PC-9 (cell line): ENCODE measurements around the gene CMSS1. TPM values are rescaled to one million over a fixed set of nuclear protein-coding genes. Genes with fewer than 3 reads are reported as not detected.

Experiments used
- BruUV-seq: library from RNA; stranded (reverse); fragments of 400-500 nt; replicated peaks from 2 replicates; lab custom pipeline; 2021; lab: Mats Ljungman, UMichigan
- CTCF ChIA-PET: fragments of 300-600 bp; sonication (Branson Sonifier 250); formaldehyde crosslinking; loops from one replicate; lab custom pipeline; 2022; ENCODE audit warnings: antibody characterized with exemption; lab: Charles Lee
- POLR2A ChIA-PET: fragments of 300-600 bp; sonication (Branson Sonifier 250); formaldehyde crosslinking; loops from one replicate; lab custom pipeline; 2022; ENCODE audit warnings: antibody characterized with exemption; ENCODE audit not compliant: unreplicated experiment; lab: Charles Lee
- DNase-seq, 2 experiments: peaks; one replicate each; pipeline versions ENCODE4 v3.0.0 to v3.0.0-alpha.2; 2015 to 2022; ENCODE audit warnings: mixed read lengths in 1 of 2
- H2AFZ ChIP-seq: fragments of 200-600 bp; sonication (generic); 2 replicates; pipeline ENCODE4 v1.8.1; 2017; ENCODE audit warnings: antibody characterized with exemption
- H3F3A ChIP-seq: fragments of 200-600 bp; sonication (generic); 2 replicates; pipeline ENCODE4 v1.8.1; 2017; ENCODE audit warnings: antibody characterized with exemption, mild to moderate bottlenecking, low read depth; ENCODE audit not compliant: insufficient read depth
- H3K27ac ChIP-seq: fragments of 200-600 bp; sonication (generic); 2 replicates; pipeline ENCODE4 v1.6.1; 2016; ENCODE audit warnings: mixed run types
- H3K27me3 ChIP-seq: fragments of 200-600 bp; sonication (generic); 2 replicates; pipeline ENCODE4 v1.6.1; 2016; ENCODE audit warnings: low read depth, mixed run types; ENCODE audit not compliant: insufficient read depth
- H3K36me3 ChIP-seq: fragments of 200-600 bp; sonication (generic); 2 replicates; pipeline ENCODE4 v1.6.1; 2016; ENCODE audit warnings: low read depth, mixed run types
- H3K4me1 ChIP-seq: fragments of 200-600 bp; sonication (generic); replicated peaks from 2 replicates; pipeline ENCODE4 v1.6.1; 2016; ENCODE audit warnings: mixed run types; ENCODE audit not compliant: insufficient read depth
- H3K4me2 ChIP-seq: fragments of 200-600 bp; sonication (generic); 2 replicates; pipeline ENCODE4 v1.6.1; 2017; ENCODE audit warnings: mixed run types
- H3K4me3 ChIP-seq: fragments of 200-600 bp; sonication (generic); 2 replicates; pipeline ENCODE4 v1.6.1; 2016; ENCODE audit warnings: mixed run types
- H3K79me2 ChIP-seq: fragments of 200-600 bp; sonication (generic); 2 replicates; pipeline ENCODE4 v1.6.1; 2017; ENCODE audit warnings: low read depth, mixed run types
- H3K9me2 ChIP-seq: fragments of 200-600 bp; sonication (generic); 2 replicates; pipeline ENCODE4 v1.8.1; 2017; ENCODE audit warnings: mild to moderate bottlenecking; ENCODE audit not compliant: insufficient read depth
- H3K9me3 ChIP-seq: fragments of 200-600 bp; sonication (generic); 2 replicates; pipeline ENCODE4 v1.8.1; 2016; ENCODE audit warnings: low read depth; ENCODE audit not compliant: insufficient read depth
- H4K20me1 ChIP-seq: fragments of 200-600 bp; sonication (generic); 2 replicates; pipeline ENCODE4 v1.8.1; 2017; ENCODE audit not compliant: insufficient read depth
- EZH2 ChIP-seq: fragments of 200-600 bp; sonication (generic); IDR thresholded peaks from 2 replicates; pipeline ENCODE4 v1.8.0; 2017; ENCODE audit warnings: antibody characterized with exemption, low read depth
- intact Hi-C: fragments of 100-400 bp; cut with micrococcal nuclease; formaldehyde crosslinking; loops from one replicate; pipeline ENCODE4 v1.10.0; 2022; ENCODE audit not compliant: unreplicated experiment
- total RNA-seq: library from RNA; stranded (reverse); gene quantifications from 2 replicates; pipeline ENCODE4 v1.2.3, GENCODE V29; 2021
- TF ChIP-seq, protein P1 (sequence below): fragments of 200-600 bp; sonication (generic); conservative IDR thresholded peaks from 2 replicates; pipeline ENCODE4 v1.6.1; 2017; ENCODE audit warnings: mixed run types, antibody characterized with exemption, mild to moderate bottlenecking, moderate library complexity

Gene CMSS1
- total RNA-seq, 1 experiment from 2014 or later, result 98.9 TPM

DNA sequence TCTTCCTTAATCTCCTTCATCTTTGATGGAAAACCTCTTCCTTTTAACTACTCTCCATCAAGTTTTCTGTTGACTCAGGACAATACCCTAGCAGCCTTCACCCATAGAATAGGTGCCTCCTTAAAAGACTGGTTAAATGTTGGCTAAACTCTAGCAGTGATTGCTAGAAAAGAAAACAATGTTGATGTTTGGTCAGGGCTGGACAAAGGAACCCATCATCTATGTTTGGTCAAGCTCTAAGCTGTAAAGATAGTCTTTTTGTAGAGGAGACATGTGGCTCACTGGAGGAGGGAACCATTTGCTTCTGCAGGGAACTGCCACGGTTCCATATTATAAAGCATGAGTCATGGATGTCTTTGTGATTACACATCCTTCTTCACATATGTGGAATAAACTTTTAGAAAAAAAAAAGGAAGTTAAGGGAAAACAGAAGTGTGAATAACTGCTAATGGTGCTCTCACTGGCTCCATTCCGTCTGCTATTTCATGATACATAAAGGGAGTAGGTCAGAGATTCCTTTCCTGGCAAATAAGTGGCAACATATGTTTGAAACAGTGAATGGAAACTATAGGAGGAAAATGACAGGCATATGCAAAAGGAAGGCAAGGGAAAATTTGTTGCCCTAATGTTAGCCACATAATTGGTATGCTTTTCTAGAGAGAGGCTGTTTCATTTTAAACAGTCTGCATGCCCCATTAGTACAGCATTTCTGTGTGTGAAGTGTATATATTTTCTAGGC is 78.2 kb downstream of the CMSS1 start:
- Histone ChIP-seq H3K27me3 (no peaks in the 10 kb centered on the region), H3K4me2 (peak overlapping the region; percentile 11), H4K20me1 (no peaks in the 10 kb centered on the region), H3K79me2 (peaks cover 37% of the 10 kb centered on the region), H3K9me2 (no peaks in the 10 kb centered on the region), H3F3A (peaks cover 14% of the 10 kb centered on the region), H2AFZ (0 out of 2 replicates have a peak overlapping the region, but pooled peaks have one; percentile 0), H3K4me3 (no peak overlapping the region), H3K27ac (peak overlapping the region; percentile 55), H3K36me3 (0 out of 2 replicates have a peak, but pooled peaks cover 3% of the 10 kb centered on the region), H3K9me3 (0 out of 2 replicates have a peak, but pooled peaks cover 7% of the 10 kb centered on the region), H3K4me1 (peaks cover 33% of the 10 kb centered on the region)
- ChIA-PET CTCF (no interaction called here), POLR2A (no interaction called here)
- TF ChIP-seq EZH2, result no peak
- TF ChIP-seq, protein P1, sequence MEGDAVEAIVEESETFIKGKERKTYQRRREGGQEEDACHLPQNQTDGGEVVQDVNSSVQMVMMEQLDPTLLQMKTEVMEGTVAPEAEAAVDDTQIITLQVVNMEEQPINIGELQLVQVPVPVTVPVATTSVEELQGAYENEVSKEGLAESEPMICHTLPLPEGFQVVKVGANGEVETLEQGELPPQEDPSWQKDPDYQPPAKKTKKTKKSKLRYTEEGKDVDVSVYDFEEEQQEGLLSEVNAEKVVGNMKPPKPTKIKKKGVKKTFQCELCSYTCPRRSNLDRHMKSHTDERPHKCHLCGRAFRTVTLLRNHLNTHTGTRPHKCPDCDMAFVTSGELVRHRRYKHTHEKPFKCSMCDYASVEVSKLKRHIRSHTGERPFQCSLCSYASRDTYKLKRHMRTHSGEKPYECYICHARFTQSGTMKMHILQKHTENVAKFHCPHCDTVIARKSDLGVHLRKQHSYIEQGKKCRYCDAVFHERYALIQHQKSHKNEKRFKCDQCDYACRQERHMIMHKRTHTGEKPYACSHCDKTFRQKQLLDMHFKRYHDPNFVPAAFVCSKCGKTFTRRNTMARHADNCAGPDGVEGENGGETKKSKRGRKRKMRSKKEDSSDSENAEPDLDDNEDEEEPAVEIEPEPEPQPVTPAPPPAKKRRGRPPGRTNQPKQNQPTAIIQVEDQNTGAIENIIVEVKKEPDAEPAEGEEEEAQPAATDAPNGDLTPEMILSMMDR, result no peak
- intact Hi-C loops, result loop anchor here (5.0 kb wide), 1 partner anchor 366 kb away; the partner anchor contains the start of gene TBC1D23
- BruUV-seq, result TSS peak; percentile 75
- DNase-seq, result peak; percentile 35 to 82

DNA sequence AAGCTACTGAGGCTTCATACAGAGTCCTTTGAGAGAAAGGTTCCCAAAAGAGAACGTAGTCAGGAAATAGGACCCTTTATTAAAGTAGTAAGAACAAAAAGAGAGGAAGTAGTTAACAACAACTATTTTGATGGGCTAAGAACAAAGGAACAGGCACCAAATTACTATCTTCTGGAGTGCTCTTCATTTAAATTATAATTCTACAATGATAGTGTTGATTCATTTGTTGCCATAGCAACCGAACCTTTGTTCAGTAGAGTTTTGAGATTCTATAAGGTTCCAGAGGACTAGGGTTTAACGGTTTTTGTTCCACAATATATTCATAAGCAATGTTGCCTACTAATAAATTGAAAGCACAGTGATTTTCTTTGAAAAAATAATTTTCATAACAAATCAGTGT is 78.8 kb downstream of the CMSS1 start:
- Histone ChIP-seq H4K20me1 (no peaks in the 10 kb centered on the region), H3K9me3 (0 out of 2 replicates have a peak, but pooled peaks cover 7% of the 10 kb centered on the region), H3K4me3 (no peak overlapping the region), H3K27ac (peak overlapping the region; percentile 55), H3K27me3 (no peaks in the 10 kb centered on the region), H3F3A (peaks cover 20% of the 10 kb centered on the region), H3K79me2 (peaks cover 33% of the 10 kb centered on the region), H2AFZ (no peak overlapping the region), H3K9me2 (no peaks in the 10 kb centered on the region), H3K4me2 (peak overlapping the region; percentile 11), H3K4me1 (peaks cover 39% of the 10 kb centered on the region), H3K36me3 (no peaks in the 10 kb centered on the region)
- BruUV-seq, result TSS peak; percentile 24
- TF ChIP-seq, protein P1, result no peak
- TF ChIP-seq EZH2, result no peak
- ChIA-PET CTCF (no interaction called here), POLR2A (no interaction called here)
- intact Hi-C loops, result loop anchor here (5.0 kb wide), 1 partner anchor 366 kb away; the partner anchor contains the start of gene TBC1D23
- DNase-seq, result no peak

DNA sequence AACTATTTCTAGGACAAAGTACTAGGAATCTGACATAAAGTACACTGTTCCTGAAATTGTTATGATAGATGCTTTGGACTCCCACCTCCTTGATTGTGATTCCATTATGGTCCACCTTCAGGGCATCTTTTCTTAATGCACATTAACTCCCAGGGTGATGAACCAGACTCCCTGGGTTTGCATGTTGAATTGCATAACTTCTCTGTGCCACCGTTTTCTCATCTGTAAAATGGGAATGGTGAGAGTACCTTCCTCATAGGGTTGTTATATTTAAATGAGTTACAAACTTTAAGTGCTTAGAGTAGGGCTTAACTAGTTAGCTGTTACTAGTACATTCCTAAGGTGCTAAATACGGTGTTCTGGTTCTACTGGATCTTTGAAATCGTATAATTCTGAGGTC is 81.9 kb downstream of the CMSS1 start:
- no peak for DNase-seq
- Histone ChIP-seq H3K27ac (no peak overlapping the region), H2AFZ (no peak overlapping the region), H3K4me3 (no peak overlapping the region), H3K9me3 (0 out of 2 replicates have a peak, but pooled peaks cover 6% of the 10 kb centered on the region), H3F3A (peaks cover 46% of the 10 kb centered on the region), H4K20me1 (no peaks in the 10 kb centered on the region), H3K36me3 (no peaks in the 10 kb centered on the region), H3K27me3 (no peaks in the 10 kb centered on the region), H3K4me1 (peaks cover 70% of the 10 kb centered on the region), H3K79me2 (peaks cover 52% of the 10 kb centered on the region), H3K9me2 (no peaks in the 10 kb centered on the region), H3K4me2 (no peak overlapping the region)
- POLR2A ChIA-PET, result interaction anchor here (0.6 kb wide), 1 partner anchor 10 kb away, joined by 9 read pairs; no protein-coding TSS in a partner anchor
- CTCF ChIA-PET, result no interaction called here
- BruUV-seq, result no TSS peak
- TF ChIP-seq, protein P1, result no peak
- TF ChIP-seq EZH2, result no peak
- intact Hi-C loops, result loop anchor here (2.0 to 5.0 kb wide), 3 partner anchors 103 to 363 kb away; partner anchors contain the start of gene TBC1D23
